Measurements from ENCODE around the gene GDF11. TPM values are rescaled to one million over a fixed set of nuclear protein-coding genes. Genes with fewer than 3 reads are reported as not detected.

Gene GDF11
- total RNA-seq, 1 experiment from 2014 or later, result 31.8 TPM

GRCh38 chr12:55767156-55767555 lies 24.2 kb downstream of the GDF11 start:
- Histone ChIP-seq H2BK20ac (ENCODE audit: low read depth, low read length, poor library complexity, severe bottlenecking) (no peak overlapping the region), H3K14ac (ENCODE audit: insufficient read depth, low read length) (no peak overlapping the region), H4K8ac (replicated peaks; ENCODE audit: insufficient read length, low read depth, low read length) (no peak overlapping the region), H3K18ac (ENCODE audit: insufficient read length, low read depth, low read length) (no peak overlapping the region), H3T11ph (ENCODE audit: low read length) (no peak overlapping the region), H3K27ac (ENCODE audit: insufficient read length, low read depth, low read length) (no peak overlapping the region), H3K56ac (ENCODE audit: insufficient read length, low read depth, low read length) (no peak overlapping the region), H2AK5ac (ENCODE audit: insufficient read length, low read length) (no peak overlapping the region), H2BK15ac (ENCODE audit: low read depth, low read length) (no peak overlapping the region), H2BK12ac (ENCODE audit: insufficient read length, low read depth, low read length) (no peak overlapping the region), H2AFZ (ENCODE audit: low read length) (no peak overlapping the region), H4K5ac (ENCODE audit: insufficient read length, low read depth, low read length) (no peak overlapping the region), H4K20me1 (ENCODE audit: control insufficient read depth, insufficient read depth, insufficient read length) (no peaks in the 10 kb centered on the region), H3K4me2 (ENCODE audit: insufficient read depth, insufficient read length, low read length) (no peak overlapping the region), H3K4me1 (ENCODE audit: insufficient read depth, low read length) (0 out of 2 replicates have a peak, but pooled peaks cover 3% of the 10 kb centered on the region), H3K23ac (ENCODE audit: insufficient read length, low read depth, low read length) (no peak overlapping the region), H4K91ac (ENCODE audit: insufficient read length, low read depth, low read length) (no peak overlapping the region), H3K79me1 (ENCODE audit: insufficient read depth, low read depth, low read length, poor library complexity, severe bottlenecking) (peaks cover 3% of the 10 kb centered on the region), H3K9me3 (ENCODE audit: control insufficient read depth, low read depth, low read length) (no peaks in the 10 kb centered on the region), H2BK120ac (ENCODE audit: low read depth, low read length, poor library complexity, severe bottlenecking) (no peak overlapping the region), H2BK5ac (ENCODE audit: insufficient read length, low read length) (no peak overlapping the region), H3K27me3 (ENCODE audit: insufficient read depth, low read length) (no peaks in the 10 kb centered on the region), H3K23me2 (ENCODE audit: insufficient read length, low read depth, low read length, poor library complexity, severe bottlenecking) (no peaks in the 10 kb centered on the region), H3K79me2 (ENCODE audit: insufficient read depth, low read length) (no peaks in the 10 kb centered on the region), H3K9ac (ENCODE audit: extremely low read depth, insufficient read length, low read length) (no peak overlapping the region), H3K4ac (ENCODE audit: low read depth, low read length) (no peak overlapping the region)
- no peaks in the 10 kb centered on the region for H3K27me3 Mint-ChIP-seq (ENCODE audit: low read depth)
- WGBS (ENCODE audit: extremely low coverage, insufficient read length, low lambda C conversion rate), result no CpG with 5 or more reads among the region's 4 CpGs
- DNase-seq, result no peak
- TF ChIP-seq CTCF (conservative IDR thresholded peaks at IDR 0.05), result no peak
- no peaks in the 10 kb centered on the region for H3K9me3 Mint-ChIP-seq
- no peak overlapping the region for H3K4me3 Mint-ChIP-seq
- H3K27ac Mint-ChIP-seq, result peak overlapping the region in 1 of 3 experiments; percentile 65; a peak in 1 of 7 replicates
- peaks cover 17 to 63% (median 40%) of the 10 kb centered on the region in 3 experiments; a peak in 6 of 7 replicates for H3K36me3 Mint-ChIP-seq (ENCODE audit: insufficient read depth in 1 of 3, low read depth in 3 of 3)
- H3K4me1 Mint-ChIP-seq, result peaks cover 9 to 14% of the 10 kb centered on the region in 2 experiments
